ENCODE measurements around the gene GINS1. TPM values are rescaled to one million over a fixed set of nuclear protein-coding genes. Genes with fewer than 3 reads are reported as not detected.

Gene GINS1
- total and polyA plus RNA-seq, 7 experiments from 2014 or later, result 0.44 to 24.9 (median 0.88) TPM

DNA sequence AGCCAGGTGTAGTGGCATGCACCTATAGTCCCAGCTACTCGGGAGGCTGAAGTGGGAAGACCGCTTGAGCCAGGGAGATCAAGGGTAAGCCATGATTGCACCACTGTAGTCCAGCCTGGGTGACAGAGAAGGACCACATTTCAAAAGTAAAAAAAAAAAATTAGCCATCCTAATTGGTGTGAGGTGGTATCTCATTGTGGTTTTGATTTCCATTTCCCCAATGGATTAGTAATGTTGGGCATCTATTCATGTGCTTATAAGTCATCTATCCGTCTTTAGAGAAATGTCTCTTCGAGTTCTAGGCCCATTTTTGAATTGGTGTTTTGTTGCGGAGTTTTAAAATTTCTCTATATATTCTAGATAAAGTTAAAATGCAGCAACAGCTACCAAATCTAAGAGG, 38.5 kb upstream of the GINS1 start:
- peaks cover 0 to 12% (median 6%) of the 10 kb centered on the region in 7 donors for H3K4me1 Mint-ChIP-seq
- H3K27me3 Mint-ChIP-seq, result no peaks in the 10 kb centered on the region
- H3K4me3 ChIP-seq (ENCODE audit: low read length), result no peak overlapping the region
- no peaks in the 10 kb centered on the region for H3K4me1 ChIP-seq (ENCODE audit: control insufficient read depth in 2 of 2, insufficient read depth in 2 of 2, low read length in 2 of 2)
- no peaks in the 10 kb centered on the region for H3K9me3 ChIP-seq (ENCODE audit: control insufficient read depth in 2 of 3, low read length in 3 of 3)
- no peaks in the 10 kb centered on the region for H3K36me3 ChIP-seq (ENCODE audit: control insufficient read depth in 2 of 3, insufficient read depth in 3 of 3, low read length in 3 of 3)
- H3K27ac Mint-ChIP-seq, result no peak overlapping the region
- H3K9me3 Mint-ChIP-seq, result peaks cover 0 to 5% (median 0%) of the 10 kb centered on the region in 11 donors
- intact Hi-C loops (cut with micrococcal nuclease), result no loop called here
- no peak overlapping the region for H3K27ac ChIP-seq (ENCODE audit: low read depth, low read length)
- no peak overlapping the region for H3K4me3 Mint-ChIP-seq
- H3K27me3 ChIP-seq (ENCODE audit: control insufficient read depth in 2 of 2, insufficient read depth in 2 of 2, low read length in 2 of 2), result no peaks in the 10 kb centered on the region
- ChIA-PET POLR2A (no interaction called here), CTCF (no interaction called here)
- DNase-seq (no peak), ATAC-seq (no peak)
- peaks cover 3 to 57% (median 29%) of the 10 kb centered on the region in 5 donors for H3K36me3 Mint-ChIP-seq

DNA sequence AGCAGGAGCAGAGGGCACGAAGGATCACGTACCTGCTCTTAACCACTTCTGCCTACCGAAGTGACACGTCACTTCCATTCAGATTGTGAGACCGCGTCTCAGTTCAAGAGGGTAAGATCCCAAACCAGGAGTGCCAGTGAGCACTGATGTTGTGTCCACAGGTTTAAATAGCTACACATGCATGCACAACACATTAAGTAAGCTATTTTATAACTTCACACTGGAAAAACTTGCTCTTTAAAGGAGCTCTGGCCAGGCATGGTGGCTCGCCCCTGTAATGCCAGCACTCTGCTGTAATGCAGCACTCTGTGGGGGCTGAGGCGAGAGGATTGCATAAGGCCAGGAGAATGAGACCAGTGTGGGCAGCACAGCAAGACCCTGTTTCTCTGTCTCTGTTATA, 37.9 kb upstream of the GINS1 start:
- H3K36me3 Mint-ChIP-seq, result peaks cover 3 to 57% (median 28%) of the 10 kb centered on the region in 5 donors

DNA sequence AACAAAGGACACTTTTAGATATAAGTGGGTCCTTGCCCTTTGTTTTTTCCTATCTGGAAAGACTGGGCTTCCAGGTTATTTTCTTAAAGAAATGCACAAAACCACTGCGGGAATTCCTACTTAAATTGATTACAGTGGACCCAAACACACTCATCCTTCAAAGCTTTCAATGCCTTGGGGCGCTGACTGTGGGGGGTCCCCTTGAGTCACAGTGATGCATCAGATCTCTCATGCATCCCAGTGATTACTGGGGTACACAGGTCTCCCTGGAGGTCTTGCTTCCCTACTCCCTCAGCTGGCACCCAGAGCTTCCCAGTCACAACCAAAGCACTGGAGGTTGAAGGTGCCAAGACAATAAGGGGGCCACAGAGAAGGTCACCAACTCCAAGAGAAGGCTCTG, 37.5 kb upstream of the GINS1 start:
- no peaks in the 10 kb centered on the region for H3K27me3 Mint-ChIP-seq
- CTCF ChIA-PET, result no interaction called here
- ATAC-seq, result no peak

More for the DNA sequence above, 37.9 kb upstream of the GINS1 start:
- no peaks in the 10 kb centered on the region for H3K4me1 ChIP-seq (ENCODE audit: control insufficient read depth in 2 of 2, insufficient read depth in 2 of 2, low read length in 2 of 2)
- no peaks in the 10 kb centered on the region for H3K9me3 ChIP-seq (ENCODE audit: control insufficient read depth in 2 of 3, low read length in 3 of 3)
- ATAC-seq, result no peak
- no peak overlapping the region for H3K4me3 ChIP-seq (ENCODE audit: low read length)
- intact Hi-C loops (cut with micrococcal nuclease), result no loop called here
- Mint-ChIP-seq H3K27me3 (no peaks in the 10 kb centered on the region), H3K4me3 (no peak overlapping the region), H3K9me3 (peaks cover 0 to 3% (median 0%) of the 10 kb centered on the region in 11 donors), H3K27ac (no peak overlapping the region), H3K4me1 (peaks cover 0 to 12% (median 6%) of the 10 kb centered on the region in 7 donors)
- no peak for DNase-seq
- no peak overlapping the region for H3K27ac ChIP-seq (ENCODE audit: low read depth, low read length)
- H3K36me3 ChIP-seq (ENCODE audit: control insufficient read depth in 2 of 3, insufficient read depth in 3 of 3, low read length in 3 of 3), result no peaks in the 10 kb centered on the region
- ChIA-PET CTCF (no interaction called here), POLR2A (no interaction called here)
- no peaks in the 10 kb centered on the region for H3K27me3 ChIP-seq (ENCODE audit: control insufficient read depth in 2 of 2, insufficient read depth in 2 of 2, low read length in 2 of 2)

DNA sequence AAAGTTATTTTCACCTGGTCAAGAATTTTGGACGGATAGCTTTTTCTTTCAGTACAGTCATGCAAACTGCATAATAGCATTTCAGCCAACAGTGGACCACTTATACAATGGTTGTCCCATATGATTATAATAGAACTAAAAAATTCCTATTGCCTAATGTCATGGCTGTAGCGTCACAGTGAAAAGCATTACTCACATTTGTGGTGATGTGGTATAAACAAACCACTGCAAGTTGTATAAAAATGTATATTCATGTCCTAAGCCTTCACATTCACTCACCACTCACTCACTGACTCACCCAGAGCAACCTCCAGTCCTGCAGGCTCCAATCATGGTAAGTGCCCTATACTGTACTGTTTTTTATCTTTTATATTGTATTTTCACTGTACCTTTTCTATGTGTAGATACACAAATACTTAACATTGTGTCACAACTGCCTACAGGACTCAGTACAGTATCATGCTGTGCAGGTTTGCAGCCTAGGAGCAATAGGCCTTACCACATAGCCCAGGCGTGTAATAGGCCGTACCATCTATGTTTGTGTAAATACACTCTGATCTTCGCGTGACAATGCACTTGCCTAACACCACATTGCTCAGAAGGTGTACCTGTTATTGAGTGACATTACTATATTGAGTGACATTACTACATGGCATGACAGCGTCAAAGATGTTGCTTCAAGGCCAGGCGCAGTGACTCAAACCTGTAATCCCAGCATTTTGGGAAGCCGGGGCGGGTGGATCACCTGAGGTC, 34.7 kb upstream of the GINS1 start:
- no peaks in the 10 kb centered on the region for H3K9me3 ChIP-seq (ENCODE audit: control insufficient read depth in 2 of 3, low read length in 3 of 3)
- H3K27me3 Mint-ChIP-seq, result no peaks in the 10 kb centered on the region
- peaks cover 0 to 3% (median 0%) of the 10 kb centered on the region in 11 donors for H3K9me3 Mint-ChIP-seq
- no peak overlapping the region for H3K4me3 Mint-ChIP-seq
- H3K36me3 ChIP-seq (ENCODE audit: control insufficient read depth in 2 of 3, insufficient read depth in 3 of 3, low read length in 3 of 3), result no peaks in the 10 kb centered on the region
- ATAC-seq (peak; percentile 27), DNase-seq (no peak)
- no peaks in the 10 kb centered on the region for H3K4me1 ChIP-seq (ENCODE audit: control insufficient read depth in 2 of 2, insufficient read depth in 2 of 2, low read length in 2 of 2)
- intact Hi-C loops (cut with micrococcal nuclease), result no loop called here
- H3K27ac ChIP-seq (ENCODE audit: low read depth, low read length), result no peak overlapping the region
- ChIA-PET CTCF (no interaction called here), POLR2A (no interaction called here)
- H3K27ac Mint-ChIP-seq, result no peak overlapping the region
- no peak overlapping the region for H3K4me3 ChIP-seq (ENCODE audit: low read length)
- peaks cover 3 to 46% (median 24%) of the 10 kb centered on the region in 5 donors for H3K36me3 Mint-ChIP-seq
- peaks cover 0 to 15% (median 5%) of the 10 kb centered on the region in 7 donors for H3K4me1 Mint-ChIP-seq
- no peaks in the 10 kb centered on the region for H3K27me3 ChIP-seq (ENCODE audit: control insufficient read depth in 2 of 2, insufficient read depth in 2 of 2, low read length in 2 of 2)

More for the DNA sequence above, 37.5 kb upstream of the GINS1 start:
- intact Hi-C loops (cut with micrococcal nuclease), result no loop called here
- Histone ChIP-seq H3K4me3 (ENCODE audit: low read length) (no peak overlapping the region), H3K36me3 (ENCODE audit: control insufficient read depth in 2 of 3, insufficient read depth in 3 of 3, low read length in 3 of 3) (no peaks in the 10 kb centered on the region), H3K9me3 (ENCODE audit: control insufficient read depth in 2 of 3, low read length in 3 of 3) (no peaks in the 10 kb centered on the region), H3K27me3 (ENCODE audit: control insufficient read depth in 2 of 2, insufficient read depth in 2 of 2, low read length in 2 of 2) (no peaks in the 10 kb centered on the region), H3K27ac (ENCODE audit: low read depth, low read length) (no peak overlapping the region), H3K4me1 (ENCODE audit: control insufficient read depth in 2 of 2, insufficient read depth in 2 of 2, low read length in 2 of 2) (no peaks in the 10 kb centered on the region)
- peaks cover 0 to 12% (median 6%) of the 10 kb centered on the region in 7 donors for H3K4me1 Mint-ChIP-seq
- POLR2A ChIA-PET, result interaction anchor here (0.7 kb wide), 1 partner anchor 16 kb away, joined by 3 read pairs; no protein-coding TSS in a partner anchor
- H3K4me3 Mint-ChIP-seq, result no peak overlapping the region
- peaks cover 0 to 3% (median 0%) of the 10 kb centered on the region in 11 donors for H3K9me3 Mint-ChIP-seq
- H3K27ac Mint-ChIP-seq, result no peak overlapping the region
- DNase-seq, result no peak
- H3K36me3 Mint-ChIP-seq, result peaks cover 3 to 61% (median 31%) of the 10 kb centered on the region in 5 donors

- CTCF ChIA-PET, result no interaction called here
- no peak for DNase-seq
- ATAC-seq, result no peak
- Histone ChIP-seq H3K9me3 (ENCODE audit: control insufficient read depth in 2 of 3, low read length in 3 of 3) (no peaks in the 10 kb centered on the region), H3K27me3 (ENCODE audit: control insufficient read depth in 2 of 2, insufficient read depth in 2 of 2, low read length in 2 of 2) (no peaks in the 10 kb centered on the region), H3K4me1 (ENCODE audit: control insufficient read depth in 2 of 2, insufficient read depth in 2 of 2, low read length in 2 of 2) (no peaks in the 10 kb centered on the region), H3K27ac (ENCODE audit: low read depth, low read length) (no peak overlapping the region), H3K36me3 (ENCODE audit: control insufficient read depth in 2 of 3, insufficient read depth in 3 of 3, low read length in 3 of 3) (no peaks in the 10 kb centered on the region), H3K4me3 (ENCODE audit: low read length) (no peak overlapping the region)
- H3K4me3 Mint-ChIP-seq, result no peak overlapping the region
- POLR2A ChIA-PET, result no interaction called here
- intact Hi-C loops (cut with micrococcal nuclease), result no loop called here
- no peaks in the 10 kb centered on the region for H3K27me3 Mint-ChIP-seq
- H3K27ac Mint-ChIP-seq, result no peak overlapping the region
- peaks cover 0 to 3% (median 0%) of the 10 kb centered on the region in 11 donors for H3K9me3 Mint-ChIP-seq
- H3K4me1 Mint-ChIP-seq, result peaks cover 5 to 29% (median 19%) of the 10 kb centered on the region in 7 donors
- peaks cover 3 to 37% (median 24%) of the 10 kb centered on the region in 5 donors for H3K36me3 Mint-ChIP-seq
Observed at GRCh38 chr20:25374842-25375241, 32.6 kb upstream of the GINS1 start.

DNA sequence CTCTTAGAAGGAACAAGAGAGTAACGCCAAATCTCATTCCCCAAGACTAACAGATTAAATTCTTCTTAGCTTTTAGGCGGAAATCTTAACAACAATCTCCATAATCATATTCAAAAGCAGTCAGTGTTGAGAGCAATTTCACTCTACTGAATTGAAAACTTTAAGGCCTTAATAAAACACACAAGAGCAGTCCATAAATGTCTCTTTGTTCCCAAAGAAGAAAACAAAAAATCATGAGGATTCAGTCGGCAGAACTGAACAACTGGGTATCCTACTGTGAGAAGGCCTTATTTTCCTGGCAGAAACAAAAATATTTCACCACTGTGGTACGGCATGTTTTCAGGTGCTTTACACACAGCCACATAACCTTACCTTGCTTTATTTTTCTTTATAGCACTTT, 31.2 kb upstream of the GINS1 start:
- no peak overlapping the region for H3K4me3 Mint-ChIP-seq
- H3K4me1 Mint-ChIP-seq, result peaks cover 11 to 37% (median 28%) of the 10 kb centered on the region in 7 donors
- peaks cover 0 to 3% (median 0%) of the 10 kb centered on the region in 11 donors for H3K9me3 Mint-ChIP-seq
- peaks cover 3 to 44% (median 33%) of the 10 kb centered on the region in 5 donors for H3K36me3 Mint-ChIP-seq
- Histone ChIP-seq H3K36me3 (ENCODE audit: control insufficient read depth in 2 of 3, insufficient read depth in 3 of 3, low read length in 3 of 3) (no peaks in the 10 kb centered on the region), H3K27me3 (ENCODE audit: control insufficient read depth in 2 of 2, insufficient read depth in 2 of 2, low read length in 2 of 2) (no peaks in the 10 kb centered on the region), H3K27ac (ENCODE audit: low read depth, low read length) (no peak overlapping the region), H3K4me3 (ENCODE audit: low read length) (no peak overlapping the region), H3K4me1 (ENCODE audit: control insufficient read depth in 2 of 2, insufficient read depth in 2 of 2, low read length in 2 of 2) (no peaks in the 10 kb centered on the region), H3K9me3 (ENCODE audit: control insufficient read depth in 2 of 3, low read length in 3 of 3) (no peaks in the 10 kb centered on the region)
- DNase-seq (no peak), ATAC-seq (no peak)
- CTCF ChIA-PET, result interaction anchor here (0.7 kb wide), 1 partner anchor 81 kb away, joined by 4 read pairs; no protein-coding TSS in a partner anchor
- POLR2A ChIA-PET, result no interaction called here
- intact Hi-C loops (cut with micrococcal nuclease), result no loop called here
- no peaks in the 10 kb centered on the region for H3K27me3 Mint-ChIP-seq
- H3K27ac Mint-ChIP-seq, result no peak overlapping the region

- no peak overlapping the region for H3K4me3 Mint-ChIP-seq
- H3K36me3 Mint-ChIP-seq, result peaks cover 3 to 42% (median 29%) of the 10 kb centered on the region in 5 donors
- no peaks in the 10 kb centered on the region for H3K27me3 Mint-ChIP-seq
- no peaks in the 10 kb centered on the region for H3K9me3 ChIP-seq (ENCODE audit: control insufficient read depth in 2 of 3, low read length in 3 of 3)
- POLR2A ChIA-PET, result interaction anchor here (0.7 kb wide), 1 partner anchor 58 kb away, joined by 4 read pairs; no protein-coding TSS in a partner anchor
- CTCF ChIA-PET, result no interaction called here
- H3K27me3 ChIP-seq (ENCODE audit: control insufficient read depth in 2 of 2, insufficient read depth in 2 of 2, low read length in 2 of 2), result no peaks in the 10 kb centered on the region
- H3K27ac ChIP-seq (ENCODE audit: low read depth, low read length), result no peak overlapping the region
- peaks cover 0 to 2% (median 0%) of the 10 kb centered on the region in 3 experiments for H3K36me3 ChIP-seq (ENCODE audit: control insufficient read depth in 2 of 3, insufficient read depth in 3 of 3, low read length in 3 of 3)
- peaks cover 11 to 32% (median 29%) of the 10 kb centered on the region in 7 donors for H3K4me1 Mint-ChIP-seq
- no peak for ATAC-seq
- intact Hi-C loops (cut with micrococcal nuclease), result no loop called here
- H3K4me1 ChIP-seq (ENCODE audit: control insufficient read depth in 2 of 2, insufficient read depth in 2 of 2, low read length in 2 of 2), result no peaks in the 10 kb centered on the region
- no peak overlapping the region for H3K27ac Mint-ChIP-seq
- H3K4me3 ChIP-seq (ENCODE audit: low read length), result no peak overlapping the region
- no peak for DNase-seq
- peaks cover 0 to 3% (median 0%) of the 10 kb centered on the region in 11 donors for H3K9me3 Mint-ChIP-seq
Observed at GRCh38 chr20:25376886-25377285, 30.6 kb upstream of the GINS1 start.

Data from naive thymus-derived CD4-positive, alpha-beta T cell (primary cell).